HG03432 (cell line): ENCODE measurements around the gene SLC26A11.

ENCODE experiments used
- ATAC-seq: cut with Tn5 transposase; IDR thresholded peaks from one replicate; pipeline ENCODE4 v1.9.1; 2021; ENCODE audit warnings: mild to moderate bottlenecking, moderate library complexity; ENCODE audit not compliant: unreplicated experiment

Gene SLC26A11

DNA sequence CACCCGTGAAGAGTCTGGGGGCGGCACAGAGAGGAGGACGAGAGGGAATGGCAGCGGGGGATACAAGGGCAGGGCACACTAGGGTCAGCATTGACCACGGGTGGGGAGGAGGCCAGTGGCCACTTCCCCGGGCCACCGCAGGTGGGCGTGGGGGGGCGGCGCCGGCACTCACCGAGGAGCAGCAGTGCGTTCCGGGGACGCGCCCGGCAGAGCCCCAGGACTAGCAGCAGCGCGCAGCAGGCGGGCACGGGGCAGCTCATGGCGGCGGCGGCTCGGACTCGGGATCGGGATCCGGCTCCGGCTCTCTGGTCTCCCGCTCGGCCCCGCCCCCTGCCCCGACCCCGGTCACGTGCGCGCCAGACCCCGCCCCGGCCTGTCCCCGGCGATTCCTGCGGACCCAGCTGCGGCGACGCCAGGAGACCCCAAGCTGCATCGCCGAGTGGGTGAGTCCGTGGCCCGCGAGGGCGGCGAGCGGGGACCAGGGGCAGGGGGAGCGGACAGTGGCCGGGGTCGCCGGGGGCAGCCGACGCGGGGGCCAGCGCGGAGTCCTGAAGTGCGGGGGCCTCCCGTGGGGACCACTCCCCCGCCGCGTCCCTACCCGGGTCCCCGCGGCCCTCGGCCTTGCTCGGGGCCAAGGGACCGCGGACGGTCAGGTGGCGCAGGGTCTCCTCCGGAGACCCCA lies at the start of gene SLC26A11, which contains the start of gene SGSH:
Gene SLC26A11, plus strand, starts transcription at position 374 of the 682 bp plus-strand sequence. CDS start 1,134 bp downstream, outside the sequence.
Gene SGSH, minus strand, starts transcription at position 280 of the 682 bp plus-strand sequence. Its CDS starts 20 bp downstream, at position 260.
- peak; percentile 43 for ATAC-seq

DNA sequence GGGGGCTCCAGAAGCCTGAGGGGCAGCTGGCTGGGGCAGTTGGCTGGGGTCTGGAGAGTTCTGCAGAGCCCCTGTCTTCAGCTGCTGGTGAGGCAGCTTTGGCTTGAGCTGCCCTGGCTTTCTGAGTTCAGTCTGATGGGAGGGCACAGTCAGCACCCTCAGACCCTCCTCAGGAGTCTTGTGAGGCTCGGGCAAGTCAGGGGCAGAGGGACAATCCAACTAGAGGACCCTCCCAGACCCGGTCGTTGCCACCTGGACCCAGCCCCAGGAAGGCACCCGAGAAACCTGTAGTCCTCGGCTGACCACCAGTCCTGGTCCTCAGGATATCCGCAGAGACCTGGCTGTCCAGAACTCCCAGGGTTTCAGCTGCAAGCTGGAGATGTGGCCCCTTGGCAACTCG lies 48.5 kb upstream of the SLC26A11 start:
- no peak for ATAC-seq

DNA sequence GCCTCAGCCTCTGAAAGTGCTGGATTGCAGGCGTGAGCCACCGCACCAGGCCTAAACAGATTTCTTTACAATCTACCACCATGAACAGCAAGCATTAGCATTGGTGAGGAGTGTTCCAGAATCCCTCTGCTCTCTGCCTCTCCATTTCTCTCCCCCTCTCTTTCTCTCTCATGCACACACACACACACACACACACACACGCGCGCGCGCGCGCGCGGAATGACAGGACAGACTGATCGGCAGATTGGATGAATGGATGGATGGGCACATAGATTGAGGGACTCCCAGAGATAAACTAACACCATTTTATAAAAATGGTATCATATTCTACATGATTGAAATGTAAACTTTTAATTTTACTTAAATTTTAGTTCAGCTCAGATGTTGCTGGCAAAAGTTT lies 47.1 kb upstream of the SLC26A11 start:
- no peak for ATAC-seq

DNA sequence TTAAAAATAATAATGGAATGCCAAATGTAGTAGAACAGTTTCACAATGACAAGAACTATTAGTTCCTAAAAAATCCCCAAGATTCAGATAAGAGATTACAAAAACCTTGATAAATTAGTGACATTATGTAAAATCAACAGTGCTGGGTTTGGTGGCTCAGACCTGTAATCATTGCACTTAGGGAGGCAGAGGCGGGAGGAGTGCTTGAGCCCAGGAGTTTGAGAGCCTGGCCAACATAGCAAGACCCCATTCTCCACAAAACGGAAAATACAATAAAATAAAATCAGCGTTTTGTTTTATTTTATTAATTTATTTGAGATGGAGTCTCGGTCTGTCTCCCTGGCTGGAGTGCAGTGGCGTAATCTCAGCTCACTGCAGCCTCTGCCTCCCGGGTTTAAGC lies 46.3 kb upstream of the SLC26A11 start:
- no peak for ATAC-seq

DNA sequence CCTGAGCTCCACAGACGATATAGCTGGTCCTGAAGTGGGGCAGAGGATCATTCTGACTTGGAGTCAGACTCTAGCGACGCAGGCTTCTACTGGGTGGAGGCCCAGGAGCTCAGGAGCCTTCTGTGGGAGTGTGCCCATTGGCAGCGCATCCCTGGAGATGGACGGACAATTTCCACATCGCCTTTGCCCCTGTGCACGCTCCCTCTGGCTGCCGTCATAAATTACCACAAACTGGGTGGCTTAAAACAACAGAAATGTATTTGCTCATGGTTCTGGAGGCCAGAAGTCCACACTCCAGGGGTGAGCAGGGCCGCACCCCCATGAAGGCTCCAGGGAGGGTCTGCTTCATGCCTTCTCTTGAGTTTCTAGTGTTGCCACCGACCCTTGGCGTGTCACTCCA lies 43.5 kb upstream of the SLC26A11 start:
- ATAC-seq: no peak

DNA sequence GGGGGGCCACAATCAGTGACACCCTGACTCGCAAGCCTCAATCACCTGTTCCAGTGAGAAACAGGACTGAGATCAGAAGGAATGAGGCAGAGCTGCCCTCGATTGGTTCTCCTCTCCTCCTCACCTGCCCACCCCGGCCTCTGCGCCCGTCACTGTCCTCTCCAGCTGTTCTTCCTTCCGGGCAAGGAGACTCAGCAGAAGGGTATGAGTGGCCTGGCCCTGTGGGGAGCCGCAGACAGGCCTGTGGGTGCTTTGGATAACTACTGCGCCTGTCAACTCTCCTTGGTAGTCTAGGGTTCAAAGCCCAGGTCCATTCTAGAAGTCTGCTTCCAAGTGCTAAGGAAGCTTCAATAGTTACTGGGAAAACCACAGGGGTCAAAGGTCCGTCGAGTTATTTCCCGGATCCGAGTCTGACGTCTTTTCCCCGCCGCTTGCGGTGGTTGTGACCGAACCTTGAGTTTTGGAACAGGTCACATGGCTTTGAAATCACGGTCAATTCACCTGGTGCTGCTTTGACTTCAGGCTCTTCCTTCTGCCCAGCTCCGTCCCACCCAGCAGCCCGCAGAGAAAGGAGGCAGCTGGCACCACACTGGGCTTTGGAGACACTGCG lies 42.1 kb upstream of the SLC26A11 start:
- ATAC-seq: no peak

DNA sequence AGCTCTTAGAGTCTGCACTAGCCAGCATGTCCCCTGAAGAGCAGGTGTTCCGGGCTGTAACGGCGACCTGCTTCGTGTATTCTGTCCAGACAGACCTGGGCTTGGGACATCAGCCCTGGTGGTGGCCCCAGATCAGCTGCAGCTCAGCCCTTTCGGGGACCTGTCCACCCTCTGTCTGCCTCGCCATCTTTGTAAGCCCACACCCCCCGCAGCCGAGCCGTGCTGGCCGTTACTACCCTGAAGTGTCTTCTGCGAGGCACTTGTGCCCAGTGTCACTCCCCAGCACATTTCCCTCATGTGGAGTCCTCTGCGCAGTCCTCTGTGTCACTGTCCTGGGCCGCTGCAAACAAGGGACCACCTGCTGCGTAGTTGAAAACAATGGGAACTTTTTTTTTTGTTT lies 40.0 kb upstream of the SLC26A11 start:
- no peak for ATAC-seq

DNA sequence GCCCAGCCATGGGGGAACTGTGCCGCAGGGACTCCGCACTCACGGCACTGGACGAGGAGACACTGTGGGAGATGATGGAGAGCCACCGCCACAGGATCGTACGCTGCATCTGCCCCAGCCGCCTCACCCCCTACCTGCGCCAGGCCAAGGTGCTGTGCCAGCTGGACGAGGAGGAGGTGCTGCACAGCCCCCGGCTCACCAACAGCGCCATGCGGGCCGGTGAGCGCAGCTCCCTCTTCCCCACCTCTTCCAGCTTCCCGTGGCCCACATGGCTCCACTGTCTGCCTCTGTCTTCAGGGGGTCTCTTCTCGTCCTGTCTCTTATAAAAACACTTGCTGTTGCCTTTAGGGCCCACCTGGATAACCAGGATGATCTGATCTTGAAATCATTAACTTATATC lies 38.8 kb upstream of the SLC26A11 start:
- no peak for ATAC-seq

DNA sequence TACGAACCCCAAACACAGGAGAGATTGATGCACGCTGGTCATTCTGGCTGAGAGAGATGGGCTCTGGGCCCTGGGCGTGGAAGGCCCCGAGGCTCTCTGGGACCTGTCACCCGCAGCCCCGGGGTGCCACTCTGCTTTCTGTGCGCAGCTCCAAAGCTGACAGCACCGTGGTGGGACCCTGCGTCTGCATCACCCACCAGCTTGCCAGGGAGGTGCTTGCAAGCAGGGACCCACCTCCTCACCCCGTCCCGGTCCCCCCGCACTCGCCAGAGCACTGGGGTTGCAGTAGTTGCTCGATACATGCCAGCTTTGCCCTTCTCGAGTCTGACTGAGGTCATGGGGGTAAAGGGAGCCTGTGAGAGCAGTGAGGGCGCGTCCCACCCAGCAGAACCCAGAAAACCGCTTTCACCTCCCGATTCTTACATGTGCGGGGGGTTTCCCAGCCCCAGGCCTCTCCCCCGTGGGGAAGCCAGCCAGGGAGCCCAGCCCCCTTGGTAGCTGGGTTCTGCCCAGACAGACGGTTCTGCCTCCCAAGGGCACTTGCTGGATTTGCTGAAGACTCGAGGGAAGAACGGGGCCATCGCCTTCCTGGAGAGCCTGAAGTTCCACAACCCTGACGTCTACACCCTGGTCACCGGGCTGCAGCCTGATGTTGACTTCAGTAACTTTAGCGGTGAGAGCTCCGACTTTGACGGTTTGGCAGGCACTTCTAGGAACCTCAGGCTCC lies 37.9 kb upstream of the SLC26A11 start:
- no peak for ATAC-seq

DNA sequence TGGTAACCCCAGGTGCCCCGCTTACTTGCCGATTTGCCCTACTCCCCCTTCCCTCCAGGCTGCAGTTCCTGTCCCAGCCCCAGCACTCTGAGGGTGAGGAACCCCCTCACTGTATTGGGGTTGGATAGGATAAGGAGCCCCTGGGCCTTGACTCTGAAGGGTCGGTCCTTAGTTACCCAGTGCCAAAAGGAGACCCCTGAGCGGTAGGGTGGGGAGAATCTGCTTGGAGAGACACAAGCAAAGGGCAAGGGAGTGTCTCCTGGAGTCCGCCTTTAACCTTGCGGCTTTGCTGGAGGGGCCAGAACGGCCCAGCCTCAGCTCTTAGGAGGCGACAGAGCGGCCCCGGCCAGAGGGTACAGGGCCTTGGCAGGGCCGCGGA lies 37.4 kb upstream of the SLC26A11 start:
- ATAC-seq: no peak

DNA sequence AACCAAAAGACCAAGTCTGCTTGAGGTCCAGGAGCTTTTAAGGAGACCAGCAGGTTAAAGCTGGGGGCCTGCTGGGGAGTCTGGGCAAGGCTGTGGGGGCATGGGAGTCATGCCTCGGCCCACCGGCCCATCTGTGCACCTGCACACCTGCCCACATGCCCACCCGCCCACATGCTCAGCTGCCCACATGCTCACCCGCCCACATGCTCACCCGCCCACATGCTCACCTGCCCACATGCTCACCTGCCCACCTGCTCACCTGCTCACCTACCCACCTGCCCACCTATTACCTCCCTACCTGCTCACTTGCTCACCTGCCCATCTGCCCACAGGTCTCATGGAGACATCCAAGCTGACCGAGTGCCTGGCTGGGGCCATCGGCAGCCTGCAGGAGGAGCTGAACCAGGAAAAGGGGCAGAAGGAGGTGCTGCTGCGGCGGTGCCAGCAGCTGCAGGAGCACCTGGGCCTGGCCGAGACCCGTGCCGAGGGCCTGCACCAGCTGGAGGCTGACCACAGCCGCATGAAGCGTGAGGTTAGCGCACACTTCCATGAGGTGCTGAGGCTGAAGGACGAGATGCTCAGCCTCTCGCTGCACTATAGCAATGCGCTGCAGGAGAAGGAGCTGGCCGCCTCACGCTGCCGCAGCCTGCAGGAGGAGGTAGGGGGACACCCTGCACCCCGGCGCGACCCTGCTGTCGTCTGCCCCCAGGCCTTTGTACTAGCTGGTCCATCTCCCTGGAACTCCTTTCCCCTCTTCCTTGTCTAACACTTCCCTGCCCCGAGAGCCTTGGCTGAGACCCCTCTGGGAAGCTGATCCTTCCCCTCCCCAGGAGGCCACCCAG lies 36.4 kb upstream of the SLC26A11 start:
- ATAC-seq: no peak

DNA sequence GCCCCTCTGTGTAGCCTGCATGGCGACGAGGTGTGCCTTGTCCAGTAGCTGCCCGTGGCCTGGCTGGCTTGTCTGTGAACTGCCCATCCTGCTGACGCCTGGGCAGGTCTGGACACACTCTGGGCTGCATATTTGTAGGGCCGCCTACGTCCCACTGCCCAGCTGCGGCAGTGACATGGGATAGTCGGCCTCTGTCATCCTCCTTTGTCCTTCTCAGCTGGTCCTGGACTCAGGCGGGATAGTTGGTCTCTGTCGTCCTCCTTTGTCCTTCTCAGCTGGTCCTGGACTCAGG lies 35.9 kb upstream of the SLC26A11 start:
- ATAC-seq: no peak

DNA sequence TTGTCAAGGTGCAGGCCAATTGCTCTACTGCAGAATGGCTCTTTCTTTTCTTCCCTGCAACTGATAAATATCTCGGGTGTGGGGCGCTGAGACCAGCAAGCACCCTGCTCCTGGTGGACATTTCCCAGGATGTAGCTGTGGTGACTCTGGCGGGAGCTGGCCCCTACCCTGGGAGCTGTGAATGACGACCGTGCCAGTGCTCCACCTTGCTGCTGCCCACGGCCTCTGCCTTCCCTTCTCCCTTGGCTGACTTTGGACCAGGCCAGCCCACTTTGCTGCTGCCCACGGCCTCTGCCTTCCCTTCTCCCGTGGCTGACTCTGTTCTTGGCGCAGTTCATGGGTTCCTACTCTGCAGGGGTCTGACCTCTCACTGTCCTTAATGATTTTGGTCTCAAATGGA lies 34.3 kb upstream of the SLC26A11 start:
- ATAC-seq: no peak

DNA sequence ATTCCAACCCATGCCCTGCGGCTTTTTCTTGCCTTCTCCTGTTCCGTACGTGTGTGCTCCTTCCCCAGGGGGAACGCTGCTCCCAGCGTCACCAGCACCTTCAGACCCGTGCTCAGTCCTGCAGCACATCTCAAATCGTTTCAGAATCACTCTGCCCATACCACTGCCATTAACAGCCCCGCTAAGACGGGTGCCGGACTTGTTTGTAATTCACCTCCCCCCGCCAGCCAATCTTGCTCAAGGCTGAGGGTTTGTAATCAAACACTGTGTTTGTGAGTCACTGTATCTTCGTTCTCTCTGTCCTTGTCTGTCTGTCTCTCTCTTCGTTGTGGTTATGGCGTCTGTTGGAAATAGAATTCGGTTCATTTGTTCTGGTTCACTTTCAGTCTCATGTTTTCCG lies 33.1 kb upstream of the SLC26A11 start:
- no peak for ATAC-seq

DNA sequence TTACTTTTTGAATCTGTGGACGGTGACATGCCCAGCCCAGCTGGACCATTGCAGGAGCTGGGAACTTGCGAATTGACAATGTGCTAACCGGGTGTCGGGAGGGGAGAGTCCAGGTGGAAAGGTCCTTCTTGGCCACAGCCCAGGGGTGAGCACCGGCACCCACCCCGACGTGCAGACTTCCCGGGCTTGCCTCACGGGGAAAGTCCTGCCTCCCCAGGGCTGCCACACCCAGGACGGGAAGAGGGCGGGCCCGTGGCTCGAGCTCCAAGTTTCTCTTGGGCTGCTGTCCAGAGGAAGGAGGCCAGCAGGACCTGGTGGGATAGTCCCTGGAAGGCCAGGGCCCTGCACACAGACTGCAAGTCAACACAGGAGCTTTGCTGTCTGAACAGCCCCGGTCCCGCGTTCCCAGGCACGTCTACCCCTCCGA lies 32.7 kb upstream of the SLC26A11 start:
- ATAC-seq: no peak

DNA sequence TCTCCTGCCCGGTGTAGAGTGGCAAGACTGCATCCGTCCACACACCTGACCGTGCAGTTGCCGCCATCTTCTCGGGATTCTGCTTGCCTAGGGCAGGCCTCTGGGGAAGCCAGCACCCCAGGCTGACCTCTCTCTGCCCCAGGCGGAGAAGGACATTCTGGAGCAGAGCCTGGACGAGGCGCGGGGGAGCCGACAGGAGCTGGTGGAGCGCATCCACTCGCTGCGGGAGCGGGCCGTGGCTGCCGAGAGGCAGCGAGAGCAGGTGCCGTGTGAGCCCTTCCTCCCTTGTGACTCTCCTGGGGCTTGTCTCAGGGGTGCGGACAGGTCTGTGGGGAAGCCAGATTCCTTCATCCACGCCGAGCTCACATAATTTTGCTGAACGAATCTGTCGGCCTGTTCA lies 30.6 kb upstream of the SLC26A11 start:
- ATAC-seq: no peak

DNA sequence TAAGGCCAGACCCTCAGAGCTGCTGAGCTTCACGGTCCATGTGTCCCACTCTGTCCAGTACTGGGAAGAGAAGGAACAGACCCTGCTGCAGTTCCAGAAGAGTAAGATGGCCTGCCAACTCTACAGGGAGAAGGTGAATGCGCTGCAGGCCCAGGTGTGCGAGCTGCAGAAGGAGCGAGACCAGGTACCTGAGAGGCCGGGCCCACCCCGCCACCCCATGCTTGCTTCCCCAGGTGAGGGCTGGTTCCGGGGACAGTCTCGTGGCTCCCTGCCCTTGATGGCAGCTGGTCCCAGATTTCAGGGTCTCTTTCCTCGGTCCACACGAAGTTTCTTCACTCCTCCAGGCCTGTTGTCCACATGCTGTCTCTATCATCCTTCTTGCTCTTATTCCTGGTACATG lies 29.5 kb upstream of the SLC26A11 start:
- ATAC-seq: no peak

DNA sequence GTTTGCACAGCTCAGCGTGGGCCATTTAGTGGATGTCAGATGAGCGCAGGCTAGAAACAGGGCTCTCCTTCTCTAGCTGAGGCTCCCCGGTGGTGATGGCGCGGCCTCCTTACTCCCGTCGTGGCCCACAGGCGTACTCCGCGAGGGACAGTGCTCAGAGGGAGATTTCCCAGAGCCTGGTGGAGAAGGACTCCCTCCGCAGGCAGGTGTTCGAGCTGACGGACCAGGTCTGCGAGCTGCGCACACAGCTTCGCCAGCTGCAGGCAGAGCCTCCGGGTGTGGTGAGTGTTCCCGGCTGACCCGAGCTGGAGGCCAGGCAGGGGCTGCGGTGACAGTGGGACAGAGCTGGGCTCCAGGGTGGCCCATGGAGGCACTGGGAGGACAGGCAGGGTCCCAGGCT lies 29.0 kb upstream of the SLC26A11 start:
- ATAC-seq: no peak

DNA sequence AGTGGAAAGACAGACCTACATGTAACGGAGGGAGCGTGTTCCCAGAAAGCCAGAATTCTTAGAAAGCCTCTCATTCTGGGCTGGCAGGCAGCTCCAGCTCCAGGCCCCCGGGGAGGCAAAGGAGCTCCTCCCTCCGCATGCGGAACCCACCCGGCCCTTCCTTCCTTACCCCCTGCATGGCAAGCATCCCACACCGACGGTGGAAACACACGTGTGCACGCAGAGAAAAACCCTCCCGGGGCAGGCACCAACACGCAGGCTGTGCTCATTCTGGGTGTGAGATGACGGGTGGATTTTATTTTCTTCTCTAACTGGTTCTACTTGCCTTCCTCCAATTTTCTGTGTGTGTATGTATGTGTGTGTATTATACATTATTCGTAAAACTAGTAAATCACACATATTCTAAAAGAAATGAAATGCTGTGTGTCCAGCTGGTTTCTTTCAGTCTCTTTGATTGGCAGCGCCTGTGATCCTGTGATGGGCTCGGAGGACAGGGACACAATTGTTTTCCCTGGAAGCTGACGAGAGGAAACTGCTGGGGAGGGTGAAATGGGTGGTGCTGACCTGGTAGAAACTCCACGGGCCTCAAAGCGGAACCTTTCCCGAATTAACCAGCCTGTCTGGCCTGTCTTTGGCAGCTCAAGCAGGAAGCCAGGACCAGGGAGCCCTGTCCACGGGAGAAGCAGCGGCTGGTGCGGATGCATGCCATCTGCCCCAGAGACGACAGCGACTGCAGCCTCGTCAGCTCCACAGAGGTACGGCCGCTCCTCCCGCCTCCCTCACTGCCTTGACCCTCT lies 28.2 kb upstream of the SLC26A11 start:
- no peak for ATAC-seq

DNA sequence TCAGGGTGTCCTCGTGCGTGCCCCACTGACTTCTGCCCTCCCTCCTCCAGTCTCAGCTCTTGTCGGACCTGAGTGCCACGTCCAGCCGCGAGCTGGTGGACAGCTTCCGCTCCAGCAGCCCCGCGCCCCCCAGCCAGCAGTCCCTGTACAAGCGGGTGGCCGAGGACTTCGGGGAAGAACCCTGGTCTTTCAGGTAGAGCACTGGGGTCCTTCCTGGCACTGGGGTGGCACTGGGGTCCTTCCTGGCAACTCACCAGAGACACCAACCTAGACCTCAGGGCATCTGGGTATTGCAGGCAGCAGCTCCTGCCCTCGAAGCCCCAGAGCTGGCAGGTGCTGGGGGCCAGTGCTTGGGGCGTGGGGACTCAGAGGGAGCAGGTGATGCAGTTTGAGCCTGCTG lies 25.1 kb upstream of the SLC26A11 start:
- no peak for ATAC-seq
